Mesendoderm (in vitro differentiated cells): Measurements from ENCODE around the gene LYRM1.

Source experiments
- DNase-seq: peaks from one replicate; pipeline ENCODE4 v3.0.0; 2013
- H2AK5ac ChIP-seq: 2 replicates; pipeline ENCODE4 v1.6.1; 2013; ENCODE audit warnings: low read length, inconsistent platforms
- H2BK120ac ChIP-seq: 2 replicates; pipeline ENCODE4 v1.6.1; 2013; ENCODE audit warnings: low read depth, mild to moderate bottlenecking, low read length, moderate library complexity, mixed read lengths
- H2BK15ac ChIP-seq: replicated peaks from 2 replicates; pipeline ENCODE4 v1.6.1; 2013; ENCODE audit warnings: low read depth, mild to moderate bottlenecking, moderate library complexity
- H2BK5ac ChIP-seq: 2 replicates; pipeline ENCODE4 v1.6.1; 2013; ENCODE audit warnings: low read length, inconsistent platforms
- H3K18ac ChIP-seq: 2 replicates; pipeline ENCODE4 v1.6.1; 2013; ENCODE audit warnings: mild to moderate bottlenecking, low read length, mixed read lengths
- H3K23ac ChIP-seq: one replicate; pipeline ENCODE4 v1.6.1; 2013; ENCODE audit warnings: low read length
- H3K27ac ChIP-seq: 2 replicates; pipeline ENCODE4 v1.5.1; 2013; ENCODE audit warnings: low read depth, mild to moderate bottlenecking, inconsistent platforms, low read length, moderate library complexity
- H3K27me3 ChIP-seq: 2 replicates; pipeline ENCODE4 v1.6.1; 2013; ENCODE audit warnings: low read length, control low read depth, mild to moderate bottlenecking, inconsistent platforms; ENCODE audit not compliant: insufficient read depth, poor library complexity
- H3K36me3 ChIP-seq: 2 replicates; pipeline ENCODE4 v1.6.1; 2013; ENCODE audit warnings: low read length, inconsistent platforms; ENCODE audit not compliant: control insufficient read depth, insufficient read depth
- H3K4ac ChIP-seq: one replicate; pipeline ENCODE4 v1.6.1; 2013; ENCODE audit warnings: low read depth, mild to moderate bottlenecking, low read length, moderate library complexity
- H3K4me1 ChIP-seq: 2 replicates; pipeline ENCODE4 v1.6.1; 2013; ENCODE audit warnings: low read depth, low read length, inconsistent platforms; ENCODE audit not compliant: control insufficient read depth
- H3K4me2 ChIP-seq: 2 replicates; pipeline ENCODE4 v1.6.1; 2013; ENCODE audit warnings: low read length
- H3K4me3 ChIP-seq: 2 replicates; pipeline ENCODE4 v1.5.1; 2013; ENCODE audit warnings: mild to moderate bottlenecking, low read length
- H3K56ac ChIP-seq: one replicate; pipeline ENCODE4 v1.6.1; 2013; ENCODE audit warnings: low read length
- H3K79me1 ChIP-seq: 2 replicates; pipeline ENCODE4 v1.6.1; 2013; ENCODE audit warnings: low read length, inconsistent platforms
- H3K79me2 ChIP-seq: 2 replicates; pipeline ENCODE4 v1.6.1; 2013; ENCODE audit warnings: mild to moderate bottlenecking, low read length; ENCODE audit not compliant: control insufficient read depth, insufficient read depth
- H3K9ac ChIP-seq: 2 replicates; pipeline ENCODE4 v1.6.1; 2013; ENCODE audit warnings: low read length, inconsistent platforms
- H4K5ac ChIP-seq: one replicate; pipeline ENCODE4 v1.6.1; 2013; ENCODE audit warnings: low read length
- H4K8ac ChIP-seq: one replicate; pipeline ENCODE4 v1.6.1; 2013; ENCODE audit warnings: low read depth, mild to moderate bottlenecking, control low read depth, low read length, moderate library complexity
- WGBS: extraction: QIAGEN DNeasy Blood & Tissue Kit; methylation state at CpG from one replicate; pipeline ENCODE4 v1.1.7; 2013; ENCODE audit warnings: low lambda C conversion rate, missing lambda C conversion rate; ENCODE audit not compliant: insufficient coverage; ENCODE audit errors: extremely low coverage; 5-methylcytosine and 5-hydroxymethylcytosine counted together

LYRM1 gene

GRCh38 chr16:20899477-20900298, 883 bp upstream of the LYRM1 start:
- H3K79me2 ChIP-seq = peaks cover 36% of the 10 kb centered on the region
- H3K23ac ChIP-seq = no peak overlapping the region
- peak overlapping the region; percentile 95 for H3K56ac ChIP-seq
- H3K18ac ChIP-seq = peak overlapping the region; percentile 29
- H3K4me1 ChIP-seq = peaks cover 2% of the 10 kb centered on the region
- no peak overlapping the region for H4K8ac ChIP-seq
- H3K4me2 ChIP-seq = peak overlapping the region; percentile 61
- no CpG with 5 or more reads among the region's 23 CpGs for WGBS
- H3K9ac ChIP-seq = peak overlapping the region; percentile 92
- peak overlapping the region; percentile 88 for H3K4me3 ChIP-seq
- H4K5ac ChIP-seq = no peak overlapping the region
- H2BK5ac ChIP-seq = peak overlapping the region; percentile 81
- H3K36me3 ChIP-seq = no peaks in the 10 kb centered on the region
- H3K27me3 ChIP-seq = no peaks in the 10 kb centered on the region
- no peak overlapping the region for H2AK5ac ChIP-seq
- no peak overlapping the region for H2BK120ac ChIP-seq
- H3K79me1 ChIP-seq = peaks cover 22% of the 10 kb centered on the region
- H3K4ac ChIP-seq = peak overlapping the region; percentile 63
- H2BK15ac ChIP-seq = no peak overlapping the region
- peak; percentile 29 for DNase-seq
- no peak overlapping the region for H3K27ac ChIP-seq

- Histone ChIP-seq H2BK120ac (no peak overlapping the region), H3K27ac (peak overlapping the region; percentile 88), H3K4me1 (peaks cover 2% of the 10 kb centered on the region), H4K8ac (peak overlapping the region; percentile 82), H4K5ac (no peak overlapping the region), H3K56ac (peak overlapping the region; percentile 91), H3K4me3 (peak overlapping the region; percentile 59), H2BK5ac (peak overlapping the region; percentile 15), H3K79me2 (peaks cover 32% of the 10 kb centered on the region), H2BK15ac (no peak overlapping the region), H3K36me3 (no peaks in the 10 kb centered on the region), H3K23ac (peak overlapping the region; percentile 16), H3K27me3 (no peaks in the 10 kb centered on the region), H3K9ac (peak overlapping the region; percentile 86), H3K4ac (peak overlapping the region; percentile 75), H3K18ac (peak overlapping the region; percentile 69), H2AK5ac (no peak overlapping the region), H3K4me2 (peak overlapping the region; percentile 53), H3K79me1 (peaks cover 21% of the 10 kb centered on the region)
- peak; percentile 55 for DNase-seq
- no CpG with 5 or more reads among the region's 20 CpGs for WGBS
These were observed 481 bp downstream of the LYRM1 start for GRCh38 chr16:20901068-20901435.

GRCh38 chr16:20901436-20902112, 1.0 kb downstream of the LYRM1 start:
- Histone ChIP-seq H3K4me3 (peak overlapping the region; percentile 59), H3K4ac (no peak overlapping the region), H3K9ac (peak overlapping the region; percentile 86), H2BK120ac (no peak overlapping the region), H3K23ac (no peak overlapping the region), H3K27ac (peak overlapping the region; percentile 88), H3K18ac (peak overlapping the region; percentile 69), H3K56ac (peak overlapping the region; percentile 91), H3K79me2 (peaks cover 29% of the 10 kb centered on the region), H2BK5ac (no peak overlapping the region), H3K36me3 (no peaks in the 10 kb centered on the region), H2AK5ac (no peak overlapping the region), H2BK15ac (no peak overlapping the region), H3K79me1 (peaks cover 20% of the 10 kb centered on the region), H4K5ac (no peak overlapping the region), H3K4me1 (peaks cover 2% of the 10 kb centered on the region), H4K8ac (no peak overlapping the region), H3K27me3 (no peaks in the 10 kb centered on the region), H3K4me2 (peak overlapping the region; percentile 53)
- no CpG with 5 or more reads among the region's 27 CpGs for WGBS
- peak; percentile 80 for DNase-seq

GRCh38 chr16:20902426-20902825, 1.9 kb downstream of the LYRM1 start:
- Histone ChIP-seq H3K9ac (no peak overlapping the region), H3K79me2 (peaks cover 25% of the 10 kb centered on the region), H4K8ac (no peak overlapping the region), H3K56ac (peak overlapping the region; percentile 17), H3K36me3 (no peaks in the 10 kb centered on the region), H3K79me1 (peaks cover 16% of the 10 kb centered on the region), H2BK120ac (no peak overlapping the region), H2BK15ac (no peak overlapping the region), H3K18ac (no peak overlapping the region), H4K5ac (no peak overlapping the region), H3K23ac (no peak overlapping the region), H3K4ac (no peak overlapping the region), H3K4me1 (peaks cover 2% of the 10 kb centered on the region), H3K4me3 (no peak overlapping the region), H3K27me3 (no peaks in the 10 kb centered on the region), H3K4me2 (no peak overlapping the region), H2AK5ac (no peak overlapping the region), H3K27ac (no peak overlapping the region), H2BK5ac (no peak overlapping the region)
- DNase-seq = no peak
- no CpG with 5 or more reads among the region's 6 CpGs for WGBS

DNA sequence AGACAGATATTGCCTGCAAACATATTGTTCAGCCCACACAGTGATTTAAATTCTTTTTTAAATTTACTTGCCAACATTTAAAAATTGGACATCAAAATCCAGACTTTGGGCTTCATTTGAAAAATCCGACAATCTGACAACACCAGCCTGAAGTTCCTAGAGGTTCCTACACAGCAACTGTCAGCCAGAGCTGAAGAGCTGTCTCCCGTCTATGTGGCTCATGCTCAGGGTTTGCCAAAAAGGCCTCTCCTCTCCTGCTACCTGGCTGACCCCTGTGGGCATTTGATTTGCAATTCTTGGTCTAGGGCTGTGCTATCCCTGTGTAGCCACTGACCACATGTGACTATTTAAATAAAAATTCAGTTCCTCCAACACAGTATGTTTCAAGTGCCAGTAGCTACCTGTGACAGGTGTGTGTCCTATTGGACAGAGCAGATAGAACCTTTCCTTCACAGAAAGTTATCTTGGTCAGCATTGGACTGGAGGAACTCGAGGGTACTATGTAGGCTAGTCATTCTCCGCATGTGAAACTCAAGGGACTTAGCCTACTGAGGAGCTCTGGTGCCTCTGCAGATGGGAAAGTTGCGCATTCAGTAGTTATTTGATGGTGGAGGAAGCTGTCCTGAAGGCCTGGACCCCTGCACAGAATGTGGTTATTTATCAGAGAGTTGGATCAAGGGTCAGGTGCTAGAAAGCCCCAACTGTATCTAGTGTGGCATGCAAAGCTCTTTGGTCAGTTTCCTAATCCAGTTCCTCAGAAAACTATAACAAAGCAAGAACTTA, 2.7 kb downstream of the LYRM1 start:
- Histone ChIP-seq H3K23ac (no peak overlapping the region), H2BK15ac (no peak overlapping the region), H3K9ac (no peak overlapping the region), H3K4ac (no peak overlapping the region), H3K18ac (no peak overlapping the region), H3K56ac (no peak overlapping the region), H2BK5ac (no peak overlapping the region), H3K4me3 (no peak overlapping the region), H2AK5ac (no peak overlapping the region), H3K79me1 (peaks cover 11% of the 10 kb centered on the region), H3K79me2 (peaks cover 17% of the 10 kb centered on the region), H3K4me1 (peaks cover 2% of the 10 kb centered on the region), H3K4me2 (no peak overlapping the region), H3K27ac (no peak overlapping the region), H4K8ac (no peak overlapping the region), H3K36me3 (no peaks in the 10 kb centered on the region), H2BK120ac (no peak overlapping the region), H3K27me3 (no peaks in the 10 kb centered on the region), H4K5ac (no peak overlapping the region)
- no CpG with 5 or more reads among the region's 5 CpGs for WGBS
- DNase-seq = no peak
